Measurements from ENCODE around the gene NEUROD2. TPM values are rescaled to one million over a fixed set of nuclear protein-coding genes. Genes with fewer than 3 reads are reported as not detected.
A peak's percentile ranks its signal among the peaks of the same experiment; 100 is the strongest.

Gene NEUROD2
- total and polyA plus RNA-seq, 2 of the 13 experiments (the other 11 are each of a cell fraction or from before 2014, with no cell fraction given) = not detected

- no peak for TF ChIP-seq ARID3A (IDR thresholded peaks at IDR 0.05; ENCODE audit: low read depth, low read length)
- TF ChIP-seq SALL2 (CRISPR knock-in tag; IDR thresholded peaks at IDR 0.05) = no peak; the same call in 1 of the 2 replicates
- peak; percentile 22 for TF ChIP-seq SKI (IDR thresholded peaks at IDR 0.05; ENCODE audit: partially characterized antibody)
- TF ChIP-seq U2AF1 (optimal IDR thresholded peaks at IDR 0.05; ENCODE audit: low read depth, low read length) = no peak
- TF ChIP-seq RNF219 (CRISPR knock-in tag; IDR thresholded peaks at IDR 0.05) = no peak
- no peak for TF ChIP-seq FOXP1 (IDR thresholded peaks at IDR 0.05)
- TF ChIP-seq FOXP1 (CRISPR knock-in tag; IDR thresholded peaks at IDR 0.05) = no peak
- no peak for TF ChIP-seq ZNF549 (CRISPR knock-in tag; IDR thresholded peaks at IDR 0.05)
- TF ChIP-seq TGIF2 (CRISPR knock-in tag; IDR thresholded peaks at IDR 0.05) = no peak
- 0 out of 2 replicates have a peak, but pooled peaks have one; percentile 29 for TF ChIP-seq ZC3H4 (CRISPR knock-in tag; IDR thresholded peaks at IDR 0.05; ENCODE audit: borderline replicate concordance)
- peak; percentile 90 for TF ChIP-seq THAP11 (CRISPR knock-in tag; IDR thresholded peaks at IDR 0.05)
- no peak for TF ChIP-seq MATR3 (CRISPR knock-in tag; IDR thresholded peaks at IDR 0.05)
- TF ChIP-seq FUBP1 (CRISPR knock-in tag; IDR thresholded peaks at IDR 0.05; ENCODE audit: borderline replicate concordance) = no peak
- peak; percentile 82; the same call in 1 of the 2 replicates for TF ChIP-seq NFKB2 (CRISPR knock-in tag; IDR thresholded peaks at IDR 0.05; ENCODE audit: borderline replicate concordance)
- peak; percentile 81; the same call in 1 of the 2 replicates for TF ChIP-seq ZNF30 (CRISPR knock-in tag; IDR thresholded peaks at IDR 0.05)
- TF ChIP-seq ZNF296 (CRISPR knock-in tag; conservative IDR thresholded peaks at IDR 0.05) = no peak
- no peak for TF ChIP-seq ZUFSP (CRISPR knock-in tag; IDR thresholded peaks at IDR 0.05; ENCODE audit: borderline replicate concordance)
- peak; percentile 80; the same call in 1 of the 2 replicates for TF ChIP-seq ZNF570 (CRISPR knock-in tag; IDR thresholded peaks at IDR 0.05; ENCODE audit: borderline replicate concordance)
- TF ChIP-seq ZNF350 (CRISPR knock-in tag; IDR thresholded peaks at IDR 0.05; ENCODE audit: borderline replicate concordance, low read depth) = peak; percentile 84; the same call in 1 of the 2 replicates
- TF ChIP-seq RBAK (CRISPR knock-in tag; IDR thresholded peaks at IDR 0.05) = no peak
- TF ChIP-seq SUZ12 (IDR thresholded peaks at IDR 0.05; ENCODE audit: low read depth, low read length) = no peak
- no peak for TF ChIP-seq TRIM22 (IDR thresholded peaks at IDR 0.05)
Observed at GRCh38 chr17:39636927-39637736, 29.4 kb upstream of the NEUROD2 start, which contains the start of gene STARD3 (continued).

Data from HepG2 (cell line).